ENCODE results near the gene RIPK1.
A peak's percentile ranks its signal among the peaks of the same experiment; 100 is the strongest.
"Not testable (repeated sequence)": the region's sequence is repeated elsewhere in the genome, so short reads cannot be mapped to it uniquely, and the experiment has no call there.

RIPK1 gene

GRCh38 chr6:3136292-3137011 lies 68.2 kb downstream of the RIPK1 start:
- no peak for DNase-seq (ENCODE audit: low read depth)

GRCh38 chr6:3137057-3137777 lies 68.9 kb downstream of the RIPK1 start:
- DNase-seq (ENCODE audit: low read depth) = no peak

GRCh38 chr6:3137873-3138272 lies 69.6 kb downstream of the RIPK1 start:
- not testable (repeated sequence) for DNase-seq (ENCODE audit: low read depth)

GRCh38 chr6:3138341-3138740 lies 70.0 kb downstream of the RIPK1 start:
- DNase-seq (ENCODE audit: low read depth) = no peak

- no peak for DNase-seq (ENCODE audit: low read depth)
These were observed 71.0 kb downstream of the RIPK1 start for GRCh38 chr6:3139090-3139903.

- no peak for DNase-seq (ENCODE audit: low read depth)
These were observed 71.9 kb downstream of the RIPK1 start for GRCh38 chr6:3140201-3140600.

GRCh38 chr6:3142536-3142935 lies 74.2 kb downstream of the RIPK1 start:
- no peak for DNase-seq (ENCODE audit: low read depth)

- no peak for DNase-seq (ENCODE audit: low read depth)
These were observed 74.9 kb downstream of the RIPK1 start for GRCh38 chr6:3143158-3143557.

GRCh38 chr6:3144571-3144970 lies 76.3 kb downstream of the RIPK1 start:
- DNase-seq (ENCODE audit: low read depth) = no peak

GRCh38 chr6:3147914-3148757 lies 79.8 kb downstream of the RIPK1 start:
- no peak for DNase-seq (ENCODE audit: low read depth)

GRCh38 chr6:3151691-3152090 lies 83.4 kb downstream of the RIPK1 start:
- DNase-seq (ENCODE audit: low read depth) = no peak

GRCh38 chr6:3152689-3153088 lies 84.4 kb downstream of the RIPK1 start:
- no peak for DNase-seq (ENCODE audit: low read depth)

GRCh38 chr6:3155416-3155815 lies 87.1 kb downstream of the RIPK1 start:
- DNase-seq (ENCODE audit: low read depth) = not testable (repeated sequence)

GRCh38 chr6:3156184-3157130 lies 88.2 kb downstream of the RIPK1 start:
- not testable (repeated sequence) for DNase-seq (ENCODE audit: low read depth)

GRCh38 chr6:3157131-3157933 lies 89.0 kb downstream of the RIPK1 start, which contains the start of gene TUBB2A:
TUBB2A (minus strand) TSS chr6:3157544; CDS start chr6:3157463, 81 bp downstream.
- peak; percentile 55 for DNase-seq (ENCODE audit: low read depth)

GRCh38 chr6:3159805-3160781 lies 91.8 kb downstream of the RIPK1 start:
- no peak for DNase-seq (ENCODE audit: low read depth)

- DNase-seq (ENCODE audit: low read depth) = no peak
These were observed 93.8 kb downstream of the RIPK1 start for GRCh38 chr6:3162067-3162497.

GRCh38 chr6:3162565-3163247 lies 94.4 kb downstream of the RIPK1 start:
- no peak for DNase-seq (ENCODE audit: low read depth)

All from stromal cell of bone marrow (primary cell).